ENCODE results near the gene SCYGR1. TPM values are rescaled to one million over a fixed set of nuclear protein-coding genes. Genes with fewer than 3 reads are reported as not detected.
A peak's percentile ranks its signal among the peaks of the same experiment; 100 is the strongest.
"Not testable (repeated sequence)": the region's sequence is repeated elsewhere in the genome, so short reads cannot be mapped to it uniquely, and the experiment has no call there.

SCYGR1 gene
- total RNA-seq, 1 experiment from 2014 or later, result not detected

DNA sequence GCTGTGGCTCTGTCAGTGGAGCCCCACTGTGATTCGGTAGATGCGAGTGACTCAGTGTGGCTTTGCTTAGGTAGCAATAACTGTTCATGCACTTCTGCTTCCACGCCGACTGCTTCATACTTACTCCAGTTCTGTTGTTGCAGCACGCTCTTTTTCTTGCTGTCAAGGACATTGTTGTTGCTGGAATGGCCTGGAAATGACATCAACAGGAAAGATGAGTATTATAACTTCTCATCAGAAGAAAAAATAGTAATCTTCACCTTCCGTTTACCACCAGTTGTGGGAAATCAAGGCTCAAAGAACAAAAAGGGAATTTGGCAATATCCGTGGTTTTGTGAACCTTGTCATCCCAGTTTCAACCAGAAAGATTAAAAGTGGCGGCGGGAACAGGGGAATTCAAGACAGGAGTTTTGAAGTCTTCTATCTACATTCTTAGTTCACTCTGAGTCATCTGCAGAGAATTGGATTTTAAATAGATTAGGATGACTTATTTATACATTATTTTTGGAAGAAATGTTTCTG is 16.9 kb downstream of the SCYGR1 start:
- Histone ChIP-seq H2AFZ (ENCODE audit: low read length) (no peak overlapping the region), H3K79me2 (ENCODE audit: low read length) (no peaks in the 10 kb centered on the region), H3K9me2 (replicated peaks; ENCODE audit: insufficient read depth, low read length) (no peaks in the 10 kb centered on the region), H3K4me3 (ENCODE audit: low read length) (no peak overlapping the region), H3K4me1 (ENCODE audit: low read length) (no peaks in the 10 kb centered on the region), H3K27me3 (ENCODE audit: low read length) (no peaks in the 10 kb centered on the region), H3K9me3 (ENCODE audit: low read length) (no peaks in the 10 kb centered on the region), H3K4me2 (ENCODE audit: low read depth, low read length, poor library complexity, severe bottlenecking) (no peak overlapping the region), H3K27ac (ENCODE audit: low read length) (no peak overlapping the region), H4K20me1 (ENCODE audit: insufficient read depth, low read depth, low read length) (no peaks in the 10 kb centered on the region), H3K9ac (ENCODE audit: low read length) (no peak overlapping the region), H3K36me3 (ENCODE audit: insufficient read depth, low read length) (no peaks in the 10 kb centered on the region)
- no peak for DNase-seq

DNA sequence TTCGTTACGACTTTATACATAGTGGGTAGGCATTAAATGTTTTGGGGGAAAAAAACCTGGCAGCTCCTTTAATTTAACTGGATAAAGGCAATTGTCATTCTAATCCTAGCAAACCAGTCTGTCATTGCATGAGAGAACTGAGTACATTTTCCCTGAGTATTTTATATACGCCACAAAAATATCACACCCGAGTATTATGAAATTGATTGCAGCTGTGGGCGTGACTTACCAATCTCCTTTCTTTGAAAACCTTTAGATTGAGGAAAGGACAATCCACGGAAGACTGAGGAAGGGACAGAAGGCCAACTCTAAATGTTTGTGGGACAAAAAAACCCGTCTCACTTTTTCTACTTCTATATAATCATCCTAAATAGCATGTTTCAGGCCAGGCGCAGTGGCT is 17.7 kb downstream of the SCYGR1 start:
- H4K20me1 ChIP-seq (ENCODE audit: insufficient read depth, low read depth, low read length), result no peaks in the 10 kb centered on the region
- no peak overlapping the region for H3K4me2 ChIP-seq (ENCODE audit: low read depth, low read length, poor library complexity, severe bottlenecking)
- no peak for DNase-seq
- no peaks in the 10 kb centered on the region for H3K4me1 ChIP-seq (ENCODE audit: low read length)
- no peak overlapping the region for H3K27ac ChIP-seq (ENCODE audit: low read length)
- H3K9ac ChIP-seq (ENCODE audit: low read length), result no peak overlapping the region
- H3K27me3 ChIP-seq (ENCODE audit: low read length), result no peaks in the 10 kb centered on the region
- H3K36me3 ChIP-seq (ENCODE audit: insufficient read depth, low read length), result no peaks in the 10 kb centered on the region
- no peak overlapping the region for H2AFZ ChIP-seq (ENCODE audit: low read length)
- no peaks in the 10 kb centered on the region for H3K9me3 ChIP-seq (ENCODE audit: low read length)
- no peaks in the 10 kb centered on the region for H3K79me2 ChIP-seq (ENCODE audit: low read length)
- H3K4me3 ChIP-seq (ENCODE audit: low read length), result no peak overlapping the region
- H3K9me2 ChIP-seq (replicated peaks; ENCODE audit: insufficient read depth, low read length), result no peaks in the 10 kb centered on the region

- Histone ChIP-seq H3K4me1 (ENCODE audit: low read length) (peaks cover 4% of the 10 kb centered on the region), H3K27me3 (ENCODE audit: low read length) (no peaks in the 10 kb centered on the region), H3K4me3 (ENCODE audit: low read length) (no peak overlapping the region), H3K4me2 (ENCODE audit: low read depth, low read length, poor library complexity, severe bottlenecking) (no peak overlapping the region), H2AFZ (ENCODE audit: low read length) (no peak overlapping the region), H3K27ac (ENCODE audit: low read length) (no peak overlapping the region), H3K9ac (ENCODE audit: low read length) (no peak overlapping the region), H3K9me2 (replicated peaks; ENCODE audit: insufficient read depth, low read length) (no peaks in the 10 kb centered on the region), H3K9me3 (ENCODE audit: low read length) (no peaks in the 10 kb centered on the region), H4K20me1 (ENCODE audit: insufficient read depth, low read depth, low read length) (no peaks in the 10 kb centered on the region), H3K36me3 (ENCODE audit: insufficient read depth, low read length) (no peaks in the 10 kb centered on the region), H3K79me2 (ENCODE audit: low read length) (no peaks in the 10 kb centered on the region)
- no peak for DNase-seq
Measured at GRCh38 chr2:227368574-227368973, 19.2 kb downstream of the SCYGR1 start.

DNA sequence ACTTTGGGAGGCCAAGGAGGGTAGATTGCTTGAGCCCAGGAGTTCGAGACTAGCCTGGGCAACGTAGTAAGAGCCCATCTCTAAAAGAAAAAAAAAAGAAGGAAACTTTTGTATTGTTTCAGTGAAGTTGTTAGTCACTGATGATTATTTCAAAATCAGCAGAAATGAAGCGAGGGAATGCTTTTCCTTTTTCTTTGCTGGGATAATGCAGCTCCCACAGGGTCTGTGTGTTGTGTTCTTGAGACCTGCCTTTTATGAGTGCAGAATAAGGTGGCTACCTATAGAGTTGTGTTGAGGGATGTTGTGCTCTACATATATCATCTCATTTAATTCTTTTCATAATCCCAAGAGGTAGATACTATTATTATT is 20.3 kb downstream of the SCYGR1 start:
- Histone ChIP-seq H3K4me2 (ENCODE audit: low read depth, low read length, poor library complexity, severe bottlenecking) (no peak overlapping the region), H3K79me2 (ENCODE audit: low read length) (no peaks in the 10 kb centered on the region), H3K9ac (ENCODE audit: low read length) (no peak overlapping the region), H3K4me1 (ENCODE audit: low read length) (peaks cover 4% of the 10 kb centered on the region), H3K4me3 (ENCODE audit: low read length) (no peak overlapping the region), H3K36me3 (ENCODE audit: insufficient read depth, low read length) (no peaks in the 10 kb centered on the region), H3K27ac (ENCODE audit: low read length) (no peak overlapping the region), H3K9me3 (ENCODE audit: low read length) (no peaks in the 10 kb centered on the region), H3K9me2 (replicated peaks; ENCODE audit: insufficient read depth, low read length) (no peaks in the 10 kb centered on the region), H3K27me3 (ENCODE audit: low read length) (no peaks in the 10 kb centered on the region), H4K20me1 (ENCODE audit: insufficient read depth, low read depth, low read length) (no peaks in the 10 kb centered on the region), H2AFZ (ENCODE audit: low read length) (no peak overlapping the region)
- no peak for DNase-seq

DNA sequence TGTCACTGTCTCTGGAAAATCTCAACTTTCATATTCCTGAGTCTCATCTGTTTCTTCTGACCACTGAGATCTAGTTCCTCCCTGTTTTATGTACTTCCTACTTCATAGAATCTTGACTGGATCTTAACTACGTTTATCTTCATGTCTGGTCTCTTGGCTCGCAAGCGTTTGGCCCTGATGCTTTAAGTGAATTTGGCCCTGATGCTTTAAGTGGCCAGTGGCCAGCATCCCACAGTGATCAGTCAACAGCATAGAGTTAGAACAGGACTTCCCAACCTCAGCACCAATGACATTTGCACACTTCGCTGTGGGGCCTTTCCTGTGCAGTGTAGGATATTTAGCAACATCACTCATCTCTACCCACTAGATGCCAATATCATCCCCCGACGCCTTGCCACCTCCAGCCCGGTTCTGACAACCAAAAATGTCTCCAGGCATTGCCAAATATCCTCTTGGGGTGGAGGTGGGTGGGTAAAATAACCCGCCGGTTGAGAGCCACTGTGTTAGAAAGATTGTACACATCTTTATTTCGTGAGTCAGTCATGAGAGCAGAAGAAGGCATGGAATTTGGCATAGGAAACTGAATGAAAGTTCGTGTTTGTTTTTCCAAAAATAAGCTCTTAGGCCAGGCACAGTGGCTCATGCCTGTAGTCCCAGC is 20.9 kb downstream of the SCYGR1 start:
- Histone ChIP-seq H3K9me2 (replicated peaks; ENCODE audit: insufficient read depth, low read length) (no peaks in the 10 kb centered on the region), H3K9me3 (ENCODE audit: low read length) (no peaks in the 10 kb centered on the region), H3K4me1 (ENCODE audit: low read length) (peaks cover 4% of the 10 kb centered on the region), H3K4me3 (ENCODE audit: low read length) (no peak overlapping the region), H3K79me2 (ENCODE audit: low read length) (no peaks in the 10 kb centered on the region), H3K36me3 (ENCODE audit: insufficient read depth, low read length) (no peaks in the 10 kb centered on the region), H3K9ac (ENCODE audit: low read length) (no peak overlapping the region), H3K27ac (ENCODE audit: low read length) (no peak overlapping the region), H4K20me1 (ENCODE audit: insufficient read depth, low read depth, low read length) (no peaks in the 10 kb centered on the region), H2AFZ (ENCODE audit: low read length) (no peak overlapping the region), H3K27me3 (ENCODE audit: low read length) (no peaks in the 10 kb centered on the region), H3K4me2 (ENCODE audit: low read depth, low read length, poor library complexity, severe bottlenecking) (no peak overlapping the region)
- no peak for DNase-seq

- Histone ChIP-seq H3K27me3 (ENCODE audit: low read length) (no peaks in the 10 kb centered on the region), H3K9ac (ENCODE audit: low read length) (no peak overlapping the region), H3K9me2 (replicated peaks; ENCODE audit: insufficient read depth, low read length) (no peaks in the 10 kb centered on the region), H3K27ac (ENCODE audit: low read length) (no peak overlapping the region), H3K36me3 (ENCODE audit: insufficient read depth, low read length) (no peaks in the 10 kb centered on the region), H4K20me1 (ENCODE audit: insufficient read depth, low read depth, low read length) (no peaks in the 10 kb centered on the region), H3K9me3 (ENCODE audit: low read length) (no peaks in the 10 kb centered on the region), H3K79me2 (ENCODE audit: low read length) (no peaks in the 10 kb centered on the region), H3K4me1 (ENCODE audit: low read length) (peaks cover 4% of the 10 kb centered on the region), H3K4me3 (ENCODE audit: low read length) (no peak overlapping the region), H3K4me2 (ENCODE audit: low read depth, low read length, poor library complexity, severe bottlenecking) (no peak overlapping the region), H2AFZ (ENCODE audit: low read length) (no peak overlapping the region)
- DNase-seq, result no peak
Measured at GRCh38 chr2:227365833-227366232, 21.9 kb downstream of the SCYGR1 start.

DNA sequence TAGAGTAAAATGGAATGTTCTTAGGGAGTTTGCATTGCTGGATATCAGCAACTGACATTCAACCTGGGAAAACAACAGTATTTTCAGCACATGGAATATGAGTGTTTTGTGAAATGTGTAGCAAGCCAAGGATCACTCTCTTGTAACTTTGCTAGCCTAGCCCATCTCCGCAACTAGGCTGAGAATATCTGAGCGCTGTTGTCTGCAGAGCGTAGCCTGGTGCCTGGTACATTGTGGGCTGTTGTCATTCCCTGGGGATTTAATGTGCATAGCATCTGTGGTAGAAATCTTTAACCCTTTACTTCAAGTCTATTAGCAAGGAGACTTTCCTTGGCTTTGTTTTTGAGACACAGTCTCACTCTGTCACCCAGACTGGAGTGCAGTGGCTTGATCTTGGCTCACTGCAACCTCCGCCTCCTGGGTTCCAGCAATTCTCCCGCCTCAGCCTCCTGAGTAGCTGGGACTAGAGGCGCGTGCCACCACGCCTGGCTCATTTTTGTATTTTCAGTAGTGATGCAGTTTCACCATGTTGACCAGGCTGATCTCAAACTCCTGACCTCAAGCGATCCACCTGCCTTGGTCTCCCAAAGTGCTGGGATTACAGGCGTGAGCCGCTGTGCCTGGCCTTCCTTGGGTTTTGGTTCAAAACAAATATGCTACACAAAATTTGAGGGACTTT is 23.0 kb downstream of the SCYGR1 start:
- H2AFZ ChIP-seq (ENCODE audit: low read length); H3K9me3 ChIP-seq (ENCODE audit: low read length); H3K9ac ChIP-seq (ENCODE audit: low read length); H4K20me1 ChIP-seq (ENCODE audit: insufficient read depth, low read depth, low read length); H3K36me3 ChIP-seq (ENCODE audit: insufficient read depth, low read length); H3K9me2 ChIP-seq (replicated peaks; ENCODE audit: insufficient read depth, low read length); H3K4me2 ChIP-seq (ENCODE audit: low read depth, low read length, poor library complexity, severe bottlenecking); H3K27me3 ChIP-seq (ENCODE audit: low read length); H3K27ac ChIP-seq (ENCODE audit: low read length); H3K79me2 ChIP-seq (ENCODE audit: low read length); H3K4me1 ChIP-seq (ENCODE audit: low read length); H3K4me3 ChIP-seq (ENCODE audit: low read length); DNase-seq: not testable (repeated sequence)

DNA sequence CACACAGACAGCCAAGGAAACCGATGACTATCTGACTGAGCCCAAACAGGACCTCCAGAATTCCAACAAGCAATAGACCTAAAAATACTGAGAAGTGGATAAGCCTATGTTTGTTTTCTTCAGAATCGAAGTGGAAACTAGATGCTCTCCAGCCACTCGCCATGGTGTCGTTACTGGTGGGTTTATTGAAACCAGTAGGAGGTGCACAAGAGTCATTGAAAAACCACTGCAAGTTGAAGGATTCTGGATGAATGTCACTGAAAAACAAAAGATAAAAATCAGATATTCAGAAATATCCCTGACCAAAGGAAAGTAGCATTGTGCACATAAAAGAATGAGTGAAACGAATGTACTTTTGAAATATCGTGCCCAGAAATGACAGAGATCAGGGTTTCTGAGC is 24.0 kb downstream of the SCYGR1 start:
- H3K9ac ChIP-seq (ENCODE audit: low read length), result no peak overlapping the region
- H3K79me2 ChIP-seq (ENCODE audit: low read length), result no peaks in the 10 kb centered on the region
- H3K27ac ChIP-seq (ENCODE audit: low read length), result no peak overlapping the region
- H3K4me1 ChIP-seq (ENCODE audit: low read length), result peaks cover 4% of the 10 kb centered on the region
- H3K36me3 ChIP-seq (ENCODE audit: insufficient read depth, low read length), result no peaks in the 10 kb centered on the region; the same call in 1 of the 2 replicates
- H3K4me2 ChIP-seq (ENCODE audit: low read depth, low read length, poor library complexity, severe bottlenecking), result no peak overlapping the region
- no peaks in the 10 kb centered on the region for H3K27me3 ChIP-seq (ENCODE audit: low read length)
- H3K9me3 ChIP-seq (ENCODE audit: low read length), result no peaks in the 10 kb centered on the region
- no peak overlapping the region for H2AFZ ChIP-seq (ENCODE audit: low read length)
- H3K4me3 ChIP-seq (ENCODE audit: low read length), result no peak overlapping the region
- no peaks in the 10 kb centered on the region for H4K20me1 ChIP-seq (ENCODE audit: insufficient read depth, low read depth, low read length)
- H3K9me2 ChIP-seq (replicated peaks; ENCODE audit: insufficient read depth, low read length), result no peaks in the 10 kb centered on the region
- peak; percentile 54 for DNase-seq

All from Karpas-422 (cell line).